ENCODE data around the gene TMEM109.

GRCh38 chr11:60934124-60934789, 20.3 kb downstream of the TMEM109 start:
- TF ChIP-seq CTCF (IDR thresholded peaks at IDR 0.05) (no peak), POLR2A (IDR thresholded peaks at IDR 0.05) (no peak)
